ENCODE results near the gene NCOA1.

NCOA1 gene

DNA sequence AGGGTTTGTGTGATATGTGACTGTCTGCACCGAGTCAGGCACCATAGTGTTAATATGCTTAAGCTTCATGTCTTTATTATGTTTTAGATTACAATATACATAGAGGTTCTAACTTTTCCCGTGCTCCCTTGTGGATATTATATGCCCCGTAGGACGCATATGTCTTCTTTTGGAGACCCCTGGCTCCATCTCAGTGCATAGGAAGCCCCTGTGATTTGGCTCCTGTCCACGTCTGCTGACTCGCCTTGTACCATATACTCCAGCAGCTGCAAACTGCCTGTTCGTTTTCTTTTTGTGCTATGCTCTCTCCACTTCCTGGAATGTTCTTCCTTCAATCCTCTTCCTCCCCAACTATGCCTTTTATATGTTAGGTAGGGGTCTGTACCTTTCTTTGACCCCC, 191.2 kb downstream of the NCOA1 start:
- Histone ChIP-seq H4K20me1 (ENCODE audit: insufficient read depth, low read length) (no peaks in the 10 kb centered on the region), H3K79me2 (ENCODE audit: insufficient read depth, low read length) (no peaks in the 10 kb centered on the region), H3K36me3 (ENCODE audit: insufficient read depth, low read length) (no peaks in the 10 kb centered on the region; the same call in 1 of the 2 replicates), H3K4me1 (ENCODE audit: insufficient read depth, low read length) (no peaks in the 10 kb centered on the region), H3K27ac (ENCODE audit: low read length) (no peak overlapping the region), H3K9ac (ENCODE audit: low read depth, low read length) (no peak overlapping the region), H2AFZ (ENCODE audit: low read depth, low read length) (no peak overlapping the region), H3K27me3 (ENCODE audit: insufficient read depth, low read length, poor library complexity) (no peaks in the 10 kb centered on the region), H3K9me3 (ENCODE audit: insufficient read depth, low read length, severe bottlenecking) (no peaks in the 10 kb centered on the region), H3K4me2 (ENCODE audit: insufficient read depth, low read length) (no peak overlapping the region), H3K4me3 (ENCODE audit: low read depth in 1 of 2, low read length in 2 of 2) (no peak overlapping the region)
- TF ChIP-seq, protein P1, sequence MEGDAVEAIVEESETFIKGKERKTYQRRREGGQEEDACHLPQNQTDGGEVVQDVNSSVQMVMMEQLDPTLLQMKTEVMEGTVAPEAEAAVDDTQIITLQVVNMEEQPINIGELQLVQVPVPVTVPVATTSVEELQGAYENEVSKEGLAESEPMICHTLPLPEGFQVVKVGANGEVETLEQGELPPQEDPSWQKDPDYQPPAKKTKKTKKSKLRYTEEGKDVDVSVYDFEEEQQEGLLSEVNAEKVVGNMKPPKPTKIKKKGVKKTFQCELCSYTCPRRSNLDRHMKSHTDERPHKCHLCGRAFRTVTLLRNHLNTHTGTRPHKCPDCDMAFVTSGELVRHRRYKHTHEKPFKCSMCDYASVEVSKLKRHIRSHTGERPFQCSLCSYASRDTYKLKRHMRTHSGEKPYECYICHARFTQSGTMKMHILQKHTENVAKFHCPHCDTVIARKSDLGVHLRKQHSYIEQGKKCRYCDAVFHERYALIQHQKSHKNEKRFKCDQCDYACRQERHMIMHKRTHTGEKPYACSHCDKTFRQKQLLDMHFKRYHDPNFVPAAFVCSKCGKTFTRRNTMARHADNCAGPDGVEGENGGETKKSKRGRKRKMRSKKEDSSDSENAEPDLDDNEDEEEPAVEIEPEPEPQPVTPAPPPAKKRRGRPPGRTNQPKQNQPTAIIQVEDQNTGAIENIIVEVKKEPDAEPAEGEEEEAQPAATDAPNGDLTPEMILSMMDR (IDR thresholded peaks at IDR 0.05; ENCODE audit: borderline replicate concordance, extremely low read depth, low read length, poor library complexity, severe bottlenecking): no peak
- TF ChIP-seq EZH2 (IDR thresholded peaks at IDR 0.05; ENCODE audit: borderline replicate concordance, low read depth, low read length, severe bottlenecking): no peak
- ATAC-seq (ENCODE audit: insufficient read depth, low read depth) (no peak), DNase-seq (no peak)

DNA sequence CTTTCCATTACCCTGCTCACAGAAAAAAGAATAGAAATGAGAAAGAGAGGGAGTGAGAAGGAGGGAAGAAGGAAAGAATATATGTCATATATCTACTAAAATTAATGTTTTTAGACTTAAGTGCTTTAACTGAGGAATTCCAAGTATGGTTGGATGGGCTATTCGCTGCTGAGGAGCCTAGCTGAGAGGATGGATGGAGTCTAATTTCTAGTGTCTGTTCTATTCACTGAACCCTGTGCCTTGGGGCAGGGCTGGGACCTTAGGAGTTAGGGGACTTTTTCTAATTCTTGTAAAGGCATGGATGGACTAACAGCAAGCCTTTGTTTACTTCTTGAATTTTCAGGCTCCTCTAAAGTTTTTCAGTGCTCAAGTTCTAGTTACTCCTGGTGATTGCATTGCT, 192.4 kb downstream of the NCOA1 start:
- Histone ChIP-seq H3K9ac (ENCODE audit: low read depth, low read length) (no peak overlapping the region), H3K4me3 (ENCODE audit: low read depth in 1 of 2, low read length in 2 of 2) (no peak overlapping the region), H3K36me3 (ENCODE audit: insufficient read depth, low read length) (peaks cover 2% of the 10 kb centered on the region; the same call in 1 of the 2 replicates), H2AFZ (ENCODE audit: low read depth, low read length) (no peak overlapping the region), H4K20me1 (ENCODE audit: insufficient read depth, low read length) (no peaks in the 10 kb centered on the region), H3K4me2 (ENCODE audit: insufficient read depth, low read length) (no peak overlapping the region), H3K27me3 (ENCODE audit: insufficient read depth, low read length, poor library complexity) (no peaks in the 10 kb centered on the region), H3K4me1 (ENCODE audit: insufficient read depth, low read length) (no peaks in the 10 kb centered on the region), H3K9me3 (ENCODE audit: insufficient read depth, low read length, severe bottlenecking) (no peaks in the 10 kb centered on the region), H3K27ac (ENCODE audit: low read length) (no peak overlapping the region), H3K79me2 (ENCODE audit: insufficient read depth, low read length) (no peaks in the 10 kb centered on the region)
- no peak for DNase-seq
- ATAC-seq (ENCODE audit: insufficient read depth, low read depth): no peak
- TF ChIP-seq, protein P1 (IDR thresholded peaks at IDR 0.05; ENCODE audit: borderline replicate concordance, extremely low read depth, low read length, poor library complexity, severe bottlenecking): no peak
- TF ChIP-seq EZH2 (IDR thresholded peaks at IDR 0.05; ENCODE audit: borderline replicate concordance, low read depth, low read length, severe bottlenecking): no peak

DNA sequence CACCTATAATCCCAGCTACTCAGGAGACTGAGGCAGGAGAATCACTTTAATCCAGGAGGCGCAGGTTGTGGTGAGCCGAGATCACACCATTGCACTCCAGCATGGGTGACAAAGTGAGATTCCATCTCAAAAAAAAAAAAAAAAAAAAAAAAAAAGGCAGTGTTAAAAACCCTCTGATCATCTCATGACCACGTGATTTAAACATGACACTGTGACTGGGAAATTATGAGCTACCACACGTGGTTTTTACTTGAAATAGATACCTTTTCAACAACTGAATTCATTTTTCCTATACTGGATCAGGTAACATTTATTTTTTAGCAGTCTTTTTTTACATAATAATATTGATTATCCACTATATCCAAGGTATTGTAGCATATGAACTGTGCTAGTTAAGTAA, 199.5 kb downstream of the NCOA1 start:
- Histone ChIP-seq H3K4me2 (ENCODE audit: insufficient read depth, low read length) (no peak overlapping the region), H3K27me3 (ENCODE audit: insufficient read depth, low read length, poor library complexity) (no peaks in the 10 kb centered on the region), H3K36me3 (ENCODE audit: insufficient read depth, low read length) (peaks cover 2% of the 10 kb centered on the region; the same call in 1 of the 2 replicates), H3K79me2 (ENCODE audit: insufficient read depth, low read length) (no peaks in the 10 kb centered on the region), H3K4me1 (ENCODE audit: insufficient read depth, low read length) (no peaks in the 10 kb centered on the region), H3K9me3 (ENCODE audit: insufficient read depth, low read length, severe bottlenecking) (no peaks in the 10 kb centered on the region), H3K4me3 (ENCODE audit: low read depth in 1 of 2, low read length in 2 of 2) (no peak overlapping the region), H3K27ac (ENCODE audit: low read length) (no peak overlapping the region), H4K20me1 (ENCODE audit: insufficient read depth, low read length) (no peaks in the 10 kb centered on the region), H3K9ac (ENCODE audit: low read depth, low read length) (no peak overlapping the region), H2AFZ (ENCODE audit: low read depth, low read length) (no peak overlapping the region)
- no peak for TF ChIP-seq EZH2 (IDR thresholded peaks at IDR 0.05; ENCODE audit: borderline replicate concordance, low read depth, low read length, severe bottlenecking)
- TF ChIP-seq, protein P1 (IDR thresholded peaks at IDR 0.05; ENCODE audit: borderline replicate concordance, extremely low read depth, low read length, poor library complexity, severe bottlenecking): no peak
- DNase-seq (no peak), ATAC-seq (ENCODE audit: insufficient read depth, low read depth) (no peak)

DNA sequence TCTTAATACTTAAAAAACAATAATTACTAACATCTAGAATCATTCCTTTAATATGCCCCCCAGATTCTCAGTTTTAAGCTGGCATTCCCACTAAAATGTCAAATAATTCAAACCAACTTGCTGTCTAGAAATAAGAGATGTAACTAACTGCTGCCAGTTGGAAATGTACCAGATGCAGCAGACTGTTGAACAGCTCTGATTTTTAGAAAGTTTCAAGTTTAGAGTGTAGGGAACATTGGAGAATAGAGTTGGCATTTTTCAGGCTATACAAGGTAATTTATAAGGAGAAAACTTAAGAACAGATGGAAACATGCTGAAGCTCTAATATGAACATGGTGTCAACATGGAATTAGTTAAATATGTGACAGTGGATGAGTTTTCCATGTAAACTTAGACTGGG, 200.8 kb downstream of the NCOA1 start:
- no peak for ATAC-seq (ENCODE audit: insufficient read depth, low read depth)
- Histone ChIP-seq H2AFZ (ENCODE audit: low read depth, low read length) (no peak overlapping the region), H3K4me3 (ENCODE audit: low read depth in 1 of 2, low read length in 2 of 2) (no peak overlapping the region), H3K9ac (ENCODE audit: low read depth, low read length) (no peak overlapping the region), H3K79me2 (ENCODE audit: insufficient read depth, low read length) (no peaks in the 10 kb centered on the region), H4K20me1 (ENCODE audit: insufficient read depth, low read length) (no peaks in the 10 kb centered on the region), H3K4me2 (ENCODE audit: insufficient read depth, low read length) (no peak overlapping the region), H3K27ac (ENCODE audit: low read length) (no peak overlapping the region), H3K9me3 (ENCODE audit: insufficient read depth, low read length, severe bottlenecking) (no peaks in the 10 kb centered on the region), H3K4me1 (ENCODE audit: insufficient read depth, low read length) (no peaks in the 10 kb centered on the region), H3K27me3 (ENCODE audit: insufficient read depth, low read length, poor library complexity) (no peaks in the 10 kb centered on the region), H3K36me3 (ENCODE audit: insufficient read depth, low read length) (peaks cover 2% of the 10 kb centered on the region; the same call in 1 of the 2 replicates)
- DNase-seq: no peak
- no peak for TF ChIP-seq EZH2 (IDR thresholded peaks at IDR 0.05; ENCODE audit: borderline replicate concordance, low read depth, low read length, severe bottlenecking)
- TF ChIP-seq, protein P1 (IDR thresholded peaks at IDR 0.05; ENCODE audit: borderline replicate concordance, extremely low read depth, low read length, poor library complexity, severe bottlenecking): no peak
